ENCODE results near the gene STMND1.

DNA sequence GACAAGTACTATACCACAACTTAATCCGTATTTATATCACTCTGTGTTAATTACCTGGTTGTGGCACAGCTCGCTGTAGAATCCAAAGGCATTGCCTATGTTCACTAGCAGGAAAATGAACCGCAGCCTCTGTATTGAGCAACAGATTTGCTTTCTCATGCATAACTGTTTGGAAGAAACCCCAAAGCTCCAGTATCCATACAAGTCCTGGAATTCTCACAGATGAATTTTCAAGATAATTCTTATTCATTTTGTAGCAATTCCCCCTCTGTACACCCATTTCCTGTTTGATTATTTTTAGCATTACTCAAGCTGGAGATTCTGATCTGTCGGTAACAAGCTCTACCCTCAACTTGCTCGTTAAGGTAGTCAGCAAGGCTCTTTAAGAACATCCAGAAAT is 63.5 kb downstream of the STMND1 start:
- TF ChIP-seq, protein P1, sequence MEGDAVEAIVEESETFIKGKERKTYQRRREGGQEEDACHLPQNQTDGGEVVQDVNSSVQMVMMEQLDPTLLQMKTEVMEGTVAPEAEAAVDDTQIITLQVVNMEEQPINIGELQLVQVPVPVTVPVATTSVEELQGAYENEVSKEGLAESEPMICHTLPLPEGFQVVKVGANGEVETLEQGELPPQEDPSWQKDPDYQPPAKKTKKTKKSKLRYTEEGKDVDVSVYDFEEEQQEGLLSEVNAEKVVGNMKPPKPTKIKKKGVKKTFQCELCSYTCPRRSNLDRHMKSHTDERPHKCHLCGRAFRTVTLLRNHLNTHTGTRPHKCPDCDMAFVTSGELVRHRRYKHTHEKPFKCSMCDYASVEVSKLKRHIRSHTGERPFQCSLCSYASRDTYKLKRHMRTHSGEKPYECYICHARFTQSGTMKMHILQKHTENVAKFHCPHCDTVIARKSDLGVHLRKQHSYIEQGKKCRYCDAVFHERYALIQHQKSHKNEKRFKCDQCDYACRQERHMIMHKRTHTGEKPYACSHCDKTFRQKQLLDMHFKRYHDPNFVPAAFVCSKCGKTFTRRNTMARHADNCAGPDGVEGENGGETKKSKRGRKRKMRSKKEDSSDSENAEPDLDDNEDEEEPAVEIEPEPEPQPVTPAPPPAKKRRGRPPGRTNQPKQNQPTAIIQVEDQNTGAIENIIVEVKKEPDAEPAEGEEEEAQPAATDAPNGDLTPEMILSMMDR (IDR thresholded peaks at IDR 0.05) = no peak
- no peak for TF ChIP-seq POLR2A (IDR thresholded peaks at IDR 0.05)
